ENCODE measurements around the gene PROX1. TPM values are rescaled to one million over a fixed set of nuclear protein-coding genes. Genes with fewer than 3 reads are reported as not detected.

Gene PROX1
- total RNA-seq, 2 donors from 2014 or later: 0.21 to 4.3 TPM

GRCh38 chr1:214044438-214045214, 56.9 kb downstream of the PROX1 start:
- no peaks in the 10 kb centered on the region for H3K9me3 ChIP-seq
- H3K36me3 ChIP-seq: no peaks in the 10 kb centered on the region
- no peaks in the 10 kb centered on the region for H3K4me1 ChIP-seq (ENCODE audit: control insufficient read depth in 1 of 2, low read depth in 2 of 2)
- H3K27ac ChIP-seq: no peak overlapping the region
- no peaks in the 10 kb centered on the region for H3K27me3 ChIP-seq (replicated peaks; ENCODE audit: insufficient read depth)
- TF ChIP-seq CTCF (IDR thresholded peaks at IDR 0.05): no peak
- no peak overlapping the region for H3K4me3 ChIP-seq
- DNase-seq (ENCODE audit: low spot score) (no peak), ATAC-seq (ENCODE audit: insufficient number of reproducible peaks, low FRiP score, low read depth) (no peak)

- Histone ChIP-seq H3K4me1 (ENCODE audit: control insufficient read depth in 1 of 2, low read depth in 2 of 2) (no peaks in the 10 kb centered on the region), H3K27ac (no peak overlapping the region), H3K36me3 (no peaks in the 10 kb centered on the region), H3K9me3 (no peaks in the 10 kb centered on the region), H3K27me3 (replicated peaks; ENCODE audit: insufficient read depth) (no peaks in the 10 kb centered on the region), H3K4me3 (no peak overlapping the region)
- TF ChIP-seq CTCF (IDR thresholded peaks at IDR 0.05): no peak
- ATAC-seq (ENCODE audit: insufficient number of reproducible peaks, low FRiP score, low read depth) (no peak), DNase-seq (ENCODE audit: low spot score) (no peak)
Observed at GRCh38 chr1:214050513-214051401, 63.0 kb downstream of the PROX1 start.

- Histone ChIP-seq H3K4me1 (ENCODE audit: control insufficient read depth in 1 of 2, low read depth in 2 of 2) (no peaks in the 10 kb centered on the region), H3K4me3 (no peak overlapping the region), H3K27me3 (replicated peaks; ENCODE audit: insufficient read depth) (no peaks in the 10 kb centered on the region), H3K27ac (no peak overlapping the region), H3K36me3 (no peaks in the 10 kb centered on the region), H3K9me3 (no peaks in the 10 kb centered on the region)
- DNase-seq (ENCODE audit: low spot score): no peak
- no peak for TF ChIP-seq CTCF (IDR thresholded peaks at IDR 0.05)
- ATAC-seq (ENCODE audit: insufficient number of reproducible peaks, low FRiP score, low read depth): no peak
Observed at GRCh38 chr1:214051786-214052185, 64.0 kb downstream of the PROX1 start.

- no peaks in the 10 kb centered on the region for H3K36me3 ChIP-seq
- no peaks in the 10 kb centered on the region for H3K27me3 ChIP-seq (replicated peaks; ENCODE audit: insufficient read depth)
- no peaks in the 10 kb centered on the region for H3K4me1 ChIP-seq (ENCODE audit: control insufficient read depth in 1 of 2, low read depth in 2 of 2)
- H3K4me3 ChIP-seq: no peak overlapping the region
- DNase-seq (ENCODE audit: low spot score) (no peak), ATAC-seq (ENCODE audit: insufficient number of reproducible peaks, low FRiP score, low read depth) (no peak)
- H3K9me3 ChIP-seq: no peaks in the 10 kb centered on the region
- no peak for TF ChIP-seq CTCF (IDR thresholded peaks at IDR 0.05)
- no peak overlapping the region for H3K27ac ChIP-seq
Observed at GRCh38 chr1:214058076-214058475, 70.3 kb downstream of the PROX1 start.

GRCh38 chr1:214066190-214066589, 78.4 kb downstream of the PROX1 start:
- no peak for TF ChIP-seq CTCF (IDR thresholded peaks at IDR 0.05)
- H3K4me1 ChIP-seq (ENCODE audit: control insufficient read depth in 1 of 2, low read depth in 2 of 2): no peaks in the 10 kb centered on the region
- no peak overlapping the region for H3K4me3 ChIP-seq
- ATAC-seq (ENCODE audit: insufficient number of reproducible peaks, low FRiP score, low read depth) (no peak), DNase-seq (ENCODE audit: low spot score) (no peak)
- no peak overlapping the region for H3K27ac ChIP-seq
- no peaks in the 10 kb centered on the region for H3K36me3 ChIP-seq
- H3K9me3 ChIP-seq: no peaks in the 10 kb centered on the region
- H3K27me3 ChIP-seq (replicated peaks; ENCODE audit: insufficient read depth): no peaks in the 10 kb centered on the region
